HepG2 (cell line): ENCODE measurements around the gene MFSD12. TPM values are rescaled to one million over a fixed set of nuclear protein-coding genes. Genes with fewer than 3 reads are reported as not detected.

Experiments
- CERS6 ChIP-seq: sonication (generic); formaldehyde crosslinking; IDR thresholded peaks from 2 replicates; pipeline ENCODE4 v1.5.0; 2020; ENCODE audit warnings: missing genetic modification reagents
- GTF3A ChIP-seq: sonication (generic); formaldehyde crosslinking; conservative IDR thresholded peaks from 2 replicates; pipeline ENCODE4 v1.4.0; 2020; ENCODE audit warnings: mild to moderate bottlenecking, missing genetic modification reagents
- JUNB ChIP-seq: sonication (generic); formaldehyde crosslinking; IDR thresholded peaks from 2 replicates; pipeline ENCODE4 v1.8.0; 2022; ENCODE audit warnings: missing genetic modification reagents, mild to moderate bottlenecking, borderline replicate concordance
- KDM1A ChIP-seq: IDR thresholded peaks from 2 replicates; pipeline ENCODE4 v1.6.1; 2016; ENCODE audit warnings: missing compliant biosample characterization
- NFE2 ChIP-seq: sonication (generic); formaldehyde crosslinking; IDR thresholded peaks from 2 replicates; pipeline ENCODE4 v1.4.0; 2020; ENCODE audit warnings: missing genetic modification reagents
- PRDM4 ChIP-seq: sonication (generic); formaldehyde crosslinking; IDR thresholded peaks from 2 replicates; pipeline ENCODE4 v1.9.0; 2021; ENCODE audit warnings: missing genetic modification reagents, borderline replicate concordance
- SCMH1 ChIP-seq: sonication (generic); formaldehyde crosslinking; IDR thresholded peaks from 2 replicates; pipeline ENCODE4 v1.9.0; 2021; ENCODE audit warnings: missing genetic modification reagents, mild to moderate bottlenecking, borderline replicate concordance
- SIN3A ChIP-seq: IDR thresholded peaks from 2 replicates; pipeline ENCODE4 v1.6.1; 2011; ENCODE audit warnings: low read depth, mild to moderate bottlenecking, control low read depth, low read length, borderline replicate concordance
- SP5 ChIP-seq: IDR thresholded peaks from 2 replicates; pipeline ENCODE4 v1.6.1; 2016; ENCODE audit warnings: low read depth, borderline replicate concordance
- TEF ChIP-seq: sonication (generic); formaldehyde crosslinking; IDR thresholded peaks from 2 replicates; pipeline ENCODE4 v1.5.0; 2020; ENCODE audit warnings: missing genetic modification reagents
- ZFP62 ChIP-seq: sonication (generic); formaldehyde crosslinking; IDR thresholded peaks from 2 replicates; pipeline ENCODE4 v1.4.0; 2020; ENCODE audit warnings: missing genetic modification reagents
- ZFP90 ChIP-seq: sonication (generic); formaldehyde crosslinking; IDR thresholded peaks from 2 replicates; pipeline ENCODE4 v1.8.0; 2022; ENCODE audit warnings: missing genetic modification reagents, mild to moderate bottlenecking, inconsistent platforms, borderline replicate concordance
- ZNF101 ChIP-seq: sonication (generic); formaldehyde crosslinking; IDR thresholded peaks from 2 replicates; pipeline ENCODE4 v1.4.0; 2020; ENCODE audit warnings: mild to moderate bottlenecking, low read depth, missing genetic modification reagents, borderline replicate concordance
- ZNF263 ChIP-seq: sonication (generic); formaldehyde crosslinking; IDR thresholded peaks from 2 replicates; pipeline ENCODE4 v1.4.0; 2020; ENCODE audit warnings: missing genetic modification reagents
- ZNF335 ChIP-seq: sonication (generic); formaldehyde crosslinking; IDR thresholded peaks from 2 replicates; pipeline ENCODE4 v1.4.0; 2020; ENCODE audit warnings: missing genetic modification reagents
- ZNF350 ChIP-seq: sonication (generic); formaldehyde crosslinking; IDR thresholded peaks from 2 replicates; pipeline ENCODE4 v1.4.0; 2020; ENCODE audit warnings: mild to moderate bottlenecking, low read depth, missing genetic modification reagents, borderline replicate concordance
- ZNF362 ChIP-seq: sonication (generic); formaldehyde crosslinking; IDR thresholded peaks from 2 replicates; pipeline ENCODE4 v1.4.0; 2020; ENCODE audit warnings: missing genetic modification reagents, mild to moderate bottlenecking, borderline replicate concordance
- ZNF460 ChIP-seq: sonication (generic); formaldehyde crosslinking; IDR thresholded peaks from 2 replicates; pipeline ENCODE4 v1.5.1; 2020; ENCODE audit warnings: missing genetic modification reagents, mild to moderate bottlenecking, borderline replicate concordance
- ZNF614 ChIP-seq: IDR thresholded peaks from 2 replicates; pipeline ENCODE4 v1.6.1; 2018; ENCODE audit warnings: missing biosample characterization, missing genetic modification reagents, inconsistent platforms, borderline replicate concordance
- ZNF713 ChIP-seq: sonication (generic); formaldehyde crosslinking; IDR thresholded peaks from 2 replicates; pipeline ENCODE4 v1.4.0; 2020; ENCODE audit warnings: mild to moderate bottlenecking, missing genetic modification reagents
- polyA plus RNA-seq, 8 experiments: library from polyadenylated mRNA; depleted of rRNA in 3 of 8; stranded (reverse) in 7 of 8; unstranded in 1 of 8; fragments of >200 nt; fragmentation: Illumina TruSeq in 4 of 8; extraction: Trizol in 4 of 8; gene quantifications; 2 replicates each; pipeline versions ENCODE4 v1.2.1 to v1.2.3, GENCODE V29; 2011 to 2016; ENCODE audit warnings: low read depth in 4 of 8, missing spikeins in 1 of 8, mixed read lengths in 1 of 8; ENCODE audit not compliant: insufficient read depth in 1 of 8
- total RNA-seq, 5 experiments: library from RNA; depleted of rRNA; stranded (reverse); fragments of >200 nt; fragmentation: Illumina TruSeq; extraction: Trizol; gene quantifications; 2 replicates each; pipeline ENCODE4 v1.2.3, GENCODE V29; 2016; ENCODE audit warnings: low read depth in 1 of 5
- TF ChIP-seq, protein P1 (sequence below): fragments of 450-650 bp; IDR thresholded peaks from 2 replicates; pipeline ENCODE4 v1.6.1; 2017

The MFSD12 gene
- total and polyA plus RNA-seq, 2 of the 13 experiments (the other 11 are each of a cell fraction or from before 2014, with no cell fraction given) = 27.2 to 29.1 TPM

- TF ChIP-seq ZNF362 (no peak), ZNF350 (CRISPR knock-in tag) (0 out of 2 replicates have a peak, but pooled peaks have one; percentile 26), TEF (CRISPR knock-in tag) (no peak), SP5 (CRISPR knock-in tag) (no peak), ZFP90 (CRISPR knock-in tag) (no peak), KDM1A (0 out of 2 replicates have a peak, but pooled peaks have one; percentile 54), SIN3A (no peak), ZNF614 (no peak), ZNF101 (CRISPR knock-in tag) (no peak), ZFP62 (no peak), PRDM4 (CRISPR knock-in tag) (no peak), ZNF263 (CRISPR knock-in tag) (no peak), ZNF713 (no peak), JUNB (CRISPR knock-in tag) (no peak), ZNF460 (CRISPR knock-in tag) (no peak), CERS6 (no peak), ZNF335 (CRISPR knock-in tag) (no peak), NFE2 (no peak), GTF3A (CRISPR knock-in tag) (no peak), SCMH1 (CRISPR knock-in tag) (no peak)
- TF ChIP-seq, protein P1, sequence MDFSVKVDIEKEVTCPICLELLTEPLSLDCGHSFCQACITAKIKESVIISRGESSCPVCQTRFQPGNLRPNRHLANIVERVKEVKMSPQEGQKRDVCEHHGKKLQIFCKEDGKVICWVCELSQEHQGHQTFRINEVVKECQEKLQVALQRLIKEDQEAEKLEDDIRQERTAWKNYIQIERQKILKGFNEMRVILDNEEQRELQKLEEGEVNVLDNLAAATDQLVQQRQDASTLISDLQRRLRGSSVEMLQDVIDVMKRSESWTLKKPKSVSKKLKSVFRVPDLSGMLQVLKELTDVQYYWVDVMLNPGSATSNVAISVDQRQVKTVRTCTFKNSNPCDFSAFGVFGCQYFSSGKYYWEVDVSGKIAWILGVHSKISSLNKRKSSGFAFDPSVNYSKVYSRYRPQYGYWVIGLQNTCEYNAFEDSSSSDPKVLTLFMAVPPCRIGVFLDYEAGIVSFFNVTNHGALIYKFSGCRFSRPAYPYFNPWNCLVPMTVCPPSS = no peak
These were observed 17.9 kb upstream of the MFSD12 start (continued) for GRCh38 chr19:3575260-3575741.
